GM19193 (cell line): ENCODE data around the gene OR2T3.
"Not testable (repeated sequence)": the region's sequence is repeated elsewhere in the genome, so short reads cannot be mapped to it uniquely, and the experiment has no call there.

ENCODE experiments used
- POLR2A ChIP-seq: IDR thresholded peaks from 4 replicates; pipeline ENCODE4 v1.6.1; 2011; ENCODE audit not compliant: insufficient read depth, insufficient read length; ENCODE audit errors: extremely low read depth

OR2T3 gene

GRCh38 chr1:248473051-248473450 lies at the start of gene OR2T3:
TSS of gene OR2T3 (plus strand) at chr1:248473351. CDS start at chr1:248473351, 0 bp downstream.
- not testable (repeated sequence) for TF ChIP-seq POLR2A

GRCh38 chr1:248445399-248445798 lies 27.8 kb upstream of the OR2T3 start, which contains the start of gene OR2T2:
TSS of gene OR2T2 (plus strand) at chr1:248445637. CDS start at chr1:248452798, 7,161 bp downstream.
- TF ChIP-seq POLR2A: not testable (repeated sequence)

GRCh38 chr1:248471154-248471553 lies 2.0 kb upstream of the OR2T3 start:
- TF ChIP-seq POLR2A: no peak

- TF ChIP-seq POLR2A: not testable (repeated sequence)
Observed at GRCh38 chr1:248488289-248488688, 15.1 kb downstream of the OR2T3 start, which contains the start of gene OR2T5. TSS of gene OR2T5 (plus strand) at chr1:248488589. CDS start at chr1:248488589, 0 bp downstream.

- TF ChIP-seq POLR2A: not testable (repeated sequence)
Observed at GRCh38 chr1:248507773-248508172, 34.6 kb downstream of the OR2T3 start, which contains the start of gene OR2G6. TSS of gene OR2G6 (plus strand) at chr1:248508073. CDS start at chr1:248521647, 13,574 bp downstream.

GRCh38 chr1:248521856-248522255 lies 48.7 kb downstream of the OR2T3 start:
- no peak for TF ChIP-seq POLR2A
